ENCODE data around the gene PAM.

- TF ChIP-seq SUZ12 (IDR thresholded peaks at IDR 0.05; ENCODE audit: low read length) (no peak), CTCF (IDR thresholded peaks at IDR 0.05; ENCODE audit: control extremely low read depth in 1 of 3, insufficient read depth in 1 of 3, low read depth in 1 of 3, low read length in 3 of 3) (no peak), POLR2AphosphoS5 (IDR thresholded peaks at IDR 0.05; ENCODE audit: low read depth, low read length) (no peak), ZNF274 (IDR thresholded peaks at IDR 0.05; ENCODE audit: borderline replicate concordance, extremely low read depth, low read length) (no peak), MAX (IDR thresholded peaks at IDR 0.05) (no peak), POLR2A (IDR thresholded peaks at IDR 0.05; ENCODE audit: control extremely low read depth in 1 of 2, low read depth in 2 of 2, low read length in 2 of 2) (no peak), YY1 (IDR thresholded peaks at IDR 0.05; ENCODE audit: low read depth, low read length) (no peak), SIRT6 (IDR thresholded peaks at IDR 0.05; ENCODE audit: low read length) (no peak), CEBPB (IDR thresholded peaks at IDR 0.05; ENCODE audit: low read depth, low read length) (no peak)
- TF ChIP-seq, protein P1, sequence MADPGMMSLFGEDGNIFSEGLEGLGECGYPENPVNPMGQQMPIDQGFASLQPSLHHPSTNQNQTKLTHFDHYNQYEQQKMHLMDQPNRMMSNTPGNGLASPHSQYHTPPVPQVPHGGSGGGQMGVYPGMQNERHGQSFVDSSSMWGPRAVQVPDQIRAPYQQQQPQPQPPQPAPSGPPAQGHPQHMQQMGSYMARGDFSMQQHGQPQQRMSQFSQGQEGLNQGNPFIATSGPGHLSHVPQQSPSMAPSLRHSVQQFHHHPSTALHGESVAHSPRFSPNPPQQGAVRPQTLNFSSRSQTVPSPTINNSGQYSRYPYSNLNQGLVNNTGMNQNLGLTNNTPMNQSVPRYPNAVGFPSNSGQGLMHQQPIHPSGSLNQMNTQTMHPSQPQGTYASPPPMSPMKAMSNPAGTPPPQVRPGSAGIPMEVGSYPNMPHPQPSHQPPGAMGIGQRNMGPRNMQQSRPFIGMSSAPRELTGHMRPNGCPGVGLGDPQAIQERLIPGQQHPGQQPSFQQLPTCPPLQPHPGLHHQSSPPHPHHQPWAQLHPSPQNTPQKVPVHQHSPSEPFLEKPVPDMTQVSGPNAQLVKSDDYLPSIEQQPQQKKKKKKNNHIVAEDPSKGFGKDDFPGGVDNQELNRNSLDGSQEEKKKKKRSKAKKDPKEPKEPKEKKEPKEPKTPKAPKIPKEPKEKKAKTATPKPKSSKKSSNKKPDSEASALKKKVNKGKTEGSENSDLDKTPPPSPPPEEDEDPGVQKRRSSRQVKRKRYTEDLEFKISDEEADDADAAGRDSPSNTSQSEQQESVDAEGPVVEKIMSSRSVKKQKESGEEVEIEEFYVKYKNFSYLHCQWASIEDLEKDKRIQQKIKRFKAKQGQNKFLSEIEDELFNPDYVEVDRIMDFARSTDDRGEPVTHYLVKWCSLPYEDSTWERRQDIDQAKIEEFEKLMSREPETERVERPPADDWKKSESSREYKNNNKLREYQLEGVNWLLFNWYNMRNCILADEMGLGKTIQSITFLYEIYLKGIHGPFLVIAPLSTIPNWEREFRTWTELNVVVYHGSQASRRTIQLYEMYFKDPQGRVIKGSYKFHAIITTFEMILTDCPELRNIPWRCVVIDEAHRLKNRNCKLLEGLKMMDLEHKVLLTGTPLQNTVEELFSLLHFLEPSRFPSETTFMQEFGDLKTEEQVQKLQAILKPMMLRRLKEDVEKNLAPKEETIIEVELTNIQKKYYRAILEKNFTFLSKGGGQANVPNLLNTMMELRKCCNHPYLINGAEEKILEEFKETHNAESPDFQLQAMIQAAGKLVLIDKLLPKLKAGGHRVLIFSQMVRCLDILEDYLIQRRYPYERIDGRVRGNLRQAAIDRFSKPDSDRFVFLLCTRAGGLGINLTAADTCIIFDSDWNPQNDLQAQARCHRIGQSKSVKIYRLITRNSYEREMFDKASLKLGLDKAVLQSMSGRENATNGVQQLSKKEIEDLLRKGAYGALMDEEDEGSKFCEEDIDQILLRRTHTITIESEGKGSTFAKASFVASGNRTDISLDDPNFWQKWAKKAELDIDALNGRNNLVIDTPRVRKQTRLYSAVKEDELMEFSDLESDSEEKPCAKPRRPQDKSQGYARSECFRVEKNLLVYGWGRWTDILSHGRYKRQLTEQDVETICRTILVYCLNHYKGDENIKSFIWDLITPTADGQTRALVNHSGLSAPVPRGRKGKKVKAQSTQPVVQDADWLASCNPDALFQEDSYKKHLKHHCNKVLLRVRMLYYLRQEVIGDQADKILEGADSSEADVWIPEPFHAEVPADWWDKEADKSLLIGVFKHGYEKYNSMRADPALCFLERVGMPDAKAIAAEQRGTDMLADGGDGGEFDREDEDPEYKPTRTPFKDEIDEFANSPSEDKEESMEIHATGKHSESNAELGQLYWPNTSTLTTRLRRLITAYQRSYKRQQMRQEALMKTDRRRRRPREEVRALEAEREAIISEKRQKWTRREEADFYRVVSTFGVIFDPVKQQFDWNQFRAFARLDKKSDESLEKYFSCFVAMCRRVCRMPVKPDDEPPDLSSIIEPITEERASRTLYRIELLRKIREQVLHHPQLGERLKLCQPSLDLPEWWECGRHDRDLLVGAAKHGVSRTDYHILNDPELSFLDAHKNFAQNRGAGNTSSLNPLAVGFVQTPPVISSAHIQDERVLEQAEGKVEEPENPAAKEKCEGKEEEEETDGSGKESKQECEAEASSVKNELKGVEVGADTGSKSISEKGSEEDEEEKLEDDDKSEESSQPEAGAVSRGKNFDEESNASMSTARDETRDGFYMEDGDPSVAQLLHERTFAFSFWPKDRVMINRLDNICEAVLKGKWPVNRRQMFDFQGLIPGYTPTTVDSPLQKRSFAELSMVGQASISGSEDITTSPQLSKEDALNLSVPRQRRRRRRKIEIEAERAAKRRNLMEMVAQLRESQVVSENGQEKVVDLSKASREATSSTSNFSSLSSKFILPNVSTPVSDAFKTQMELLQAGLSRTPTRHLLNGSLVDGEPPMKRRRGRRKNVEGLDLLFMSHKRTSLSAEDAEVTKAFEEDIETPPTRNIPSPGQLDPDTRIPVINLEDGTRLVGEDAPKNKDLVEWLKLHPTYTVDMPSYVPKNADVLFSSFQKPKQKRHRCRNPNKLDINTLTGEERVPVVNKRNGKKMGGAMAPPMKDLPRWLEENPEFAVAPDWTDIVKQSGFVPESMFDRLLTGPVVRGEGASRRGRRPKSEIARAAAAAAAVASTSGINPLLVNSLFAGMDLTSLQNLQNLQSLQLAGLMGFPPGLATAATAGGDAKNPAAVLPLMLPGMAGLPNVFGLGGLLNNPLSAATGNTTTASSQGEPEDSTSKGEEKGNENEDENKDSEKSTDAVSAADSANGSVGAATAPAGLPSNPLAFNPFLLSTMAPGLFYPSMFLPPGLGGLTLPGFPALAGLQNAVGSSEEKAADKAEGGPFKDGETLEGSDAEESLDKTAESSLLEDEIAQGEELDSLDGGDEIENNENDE (IDR thresholded peaks at IDR 0.05; ENCODE audit: insufficient replicate concordance, low read length) = no peak
Observed at GRCh38 chr5:102799017-102799416, 43.9 kb downstream of the PAM start.

Measured in H1 (cell line).